Bronchial epithelial cell (primary cell): ENCODE results near the gene KMT2B. TPM values are rescaled to one million over a fixed set of nuclear protein-coding genes. Genes with fewer than 3 reads are reported as not detected.

Experiments
- DNase-seq: peaks from one replicate; pipeline ENCODE4 v3.0.0-alpha.2; 2010; ENCODE audit warnings: low read depth
- FAIRE-seq: peaks from 2 replicates; lab custom pipeline; 2011; peaks lifted over from hg19 to GRCh38; lab: Jason Lieb, UNC
- H3K27me3 ChIP-seq: 2 replicates; pipeline ENCODE4 v1.5.1; 2011; ENCODE audit warnings: low read length; ENCODE audit not compliant: control insufficient read depth, insufficient read depth
- H3K36me3 ChIP-seq: 2 replicates; pipeline ENCODE4 v1.5.1; 2011; ENCODE audit warnings: low read length; ENCODE audit not compliant: control insufficient read depth, insufficient read depth
- H3K4me3 ChIP-seq: 2 replicates; pipeline ENCODE4 v1.5.1; 2011; ENCODE audit warnings: mild to moderate bottlenecking, low read depth, low read length, control low read depth
- total RNA-seq: library from RNA; depleted of rRNA; stranded (reverse); fragments of >200 nt; gene quantifications from 2 replicates; pipeline ENCODE4 v1.2.1, GENCODE V29; 2014
- TF ChIP-seq, protein P1 (sequence below): IDR thresholded peaks from 2 replicates; pipeline ENCODE4 v1.5.1; 2011; ENCODE audit warnings: mild to moderate bottlenecking, moderate library complexity, low read length, control low read depth, inconsistent platforms; ENCODE audit not compliant: insufficient read depth, severe bottlenecking

The KMT2B gene
- total RNA-seq, 1 donor from 2014 or later, result 3.4 TPM

DNA sequence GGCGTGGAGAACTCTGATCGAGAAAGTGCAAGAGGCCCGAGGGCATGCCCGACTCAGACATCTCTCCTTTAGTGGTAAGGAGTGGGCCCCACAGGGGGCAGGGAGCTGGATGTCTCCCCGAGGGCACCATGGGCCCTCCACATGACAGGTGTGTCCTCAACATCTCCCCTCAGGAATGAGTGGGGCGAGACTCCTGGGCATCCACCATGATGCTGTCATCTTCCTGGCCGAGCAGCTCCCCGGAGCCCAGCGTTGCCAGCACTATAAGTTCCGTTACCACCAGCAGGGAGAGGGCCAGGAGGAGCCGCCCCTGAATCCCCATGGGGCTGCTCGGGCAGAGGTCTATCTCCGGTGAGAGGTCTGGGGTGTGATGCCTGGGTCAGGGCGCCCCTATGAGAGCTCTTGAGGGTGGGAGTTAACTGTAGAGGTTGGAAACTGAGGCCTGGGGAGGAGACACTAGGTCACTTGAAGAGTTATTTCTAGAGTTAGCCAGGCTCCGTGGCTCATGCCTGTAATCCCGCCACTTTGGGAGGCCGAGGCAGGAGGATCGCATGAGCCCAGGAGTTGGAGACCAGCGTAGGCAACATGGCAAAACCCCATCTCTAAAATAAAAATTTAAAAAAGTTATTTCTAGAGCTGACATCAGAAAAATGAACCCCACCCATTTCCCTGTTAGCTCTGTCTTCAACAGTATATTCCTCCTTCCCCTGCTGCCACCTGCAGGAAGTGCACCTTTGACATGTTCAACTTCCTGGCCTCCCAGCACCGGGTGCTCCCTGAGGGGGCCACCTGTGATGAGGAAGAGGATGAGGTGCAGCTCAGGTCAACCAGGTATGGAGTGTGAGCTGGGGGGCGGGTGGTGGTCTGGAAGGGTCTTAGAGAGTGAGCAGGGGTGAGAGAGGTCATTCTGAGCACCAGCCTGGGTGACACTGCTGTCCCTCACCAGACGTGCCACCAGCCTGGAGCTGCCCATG lies 19.4 kb downstream of the KMT2B start:
- DNase-seq (no peak), FAIRE-seq (no peak)
- H3K27me3 ChIP-seq, result no peaks in the 10 kb centered on the region
- TF ChIP-seq, protein P1, sequence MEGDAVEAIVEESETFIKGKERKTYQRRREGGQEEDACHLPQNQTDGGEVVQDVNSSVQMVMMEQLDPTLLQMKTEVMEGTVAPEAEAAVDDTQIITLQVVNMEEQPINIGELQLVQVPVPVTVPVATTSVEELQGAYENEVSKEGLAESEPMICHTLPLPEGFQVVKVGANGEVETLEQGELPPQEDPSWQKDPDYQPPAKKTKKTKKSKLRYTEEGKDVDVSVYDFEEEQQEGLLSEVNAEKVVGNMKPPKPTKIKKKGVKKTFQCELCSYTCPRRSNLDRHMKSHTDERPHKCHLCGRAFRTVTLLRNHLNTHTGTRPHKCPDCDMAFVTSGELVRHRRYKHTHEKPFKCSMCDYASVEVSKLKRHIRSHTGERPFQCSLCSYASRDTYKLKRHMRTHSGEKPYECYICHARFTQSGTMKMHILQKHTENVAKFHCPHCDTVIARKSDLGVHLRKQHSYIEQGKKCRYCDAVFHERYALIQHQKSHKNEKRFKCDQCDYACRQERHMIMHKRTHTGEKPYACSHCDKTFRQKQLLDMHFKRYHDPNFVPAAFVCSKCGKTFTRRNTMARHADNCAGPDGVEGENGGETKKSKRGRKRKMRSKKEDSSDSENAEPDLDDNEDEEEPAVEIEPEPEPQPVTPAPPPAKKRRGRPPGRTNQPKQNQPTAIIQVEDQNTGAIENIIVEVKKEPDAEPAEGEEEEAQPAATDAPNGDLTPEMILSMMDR, result peak; percentile 20
- peaks cover 34% of the 10 kb centered on the region for H3K36me3 ChIP-seq
- no peak overlapping the region for H3K4me3 ChIP-seq

DNA sequence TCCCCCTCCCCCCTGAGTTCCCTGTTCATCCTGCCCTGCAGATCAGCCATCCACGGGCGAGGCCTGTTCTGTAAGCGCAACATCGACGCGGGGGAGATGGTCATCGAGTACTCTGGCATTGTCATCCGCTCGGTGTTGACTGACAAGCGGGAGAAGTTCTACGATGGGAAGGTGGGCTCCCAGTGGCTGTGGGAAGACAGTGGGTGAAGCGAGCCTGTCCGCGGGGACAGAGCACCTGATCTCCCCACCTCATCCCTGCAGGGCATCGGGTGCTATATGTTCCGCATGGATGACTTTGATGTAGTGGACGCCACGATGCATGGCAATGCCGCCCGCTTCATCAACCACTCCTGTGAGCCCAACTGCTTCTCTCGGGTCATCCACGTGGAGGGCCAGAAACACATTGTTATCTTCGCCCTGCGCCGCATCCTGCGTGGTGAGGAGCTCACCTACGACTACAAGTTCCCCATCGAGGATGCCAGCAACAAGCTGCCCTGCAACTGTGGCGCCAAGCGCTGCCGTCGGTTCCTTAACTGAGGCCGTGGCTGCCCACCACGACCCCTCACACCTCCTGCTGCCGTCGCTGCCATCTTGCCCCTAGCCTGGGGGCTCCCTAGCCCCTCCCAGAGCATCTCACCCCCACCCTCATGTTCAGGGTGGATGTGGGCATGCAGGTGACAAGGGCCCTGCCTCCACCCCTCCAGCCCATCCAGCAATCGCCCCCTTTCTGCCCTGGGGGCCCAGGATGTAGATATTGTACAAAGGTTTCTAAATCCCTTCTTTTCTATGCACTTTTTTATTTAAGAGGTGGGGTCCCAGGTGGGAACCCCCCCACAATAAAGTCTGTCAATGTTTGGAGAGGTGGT lies 20.5 kb downstream of the KMT2B start:
- no peaks in the 10 kb centered on the region for H3K27me3 ChIP-seq
- FAIRE-seq (no peak), DNase-seq (no peak)
- no peak overlapping the region for H3K4me3 ChIP-seq
- TF ChIP-seq, protein P1, result no peak
- H3K36me3 ChIP-seq, result peaks cover 32% of the 10 kb centered on the region

DNA sequence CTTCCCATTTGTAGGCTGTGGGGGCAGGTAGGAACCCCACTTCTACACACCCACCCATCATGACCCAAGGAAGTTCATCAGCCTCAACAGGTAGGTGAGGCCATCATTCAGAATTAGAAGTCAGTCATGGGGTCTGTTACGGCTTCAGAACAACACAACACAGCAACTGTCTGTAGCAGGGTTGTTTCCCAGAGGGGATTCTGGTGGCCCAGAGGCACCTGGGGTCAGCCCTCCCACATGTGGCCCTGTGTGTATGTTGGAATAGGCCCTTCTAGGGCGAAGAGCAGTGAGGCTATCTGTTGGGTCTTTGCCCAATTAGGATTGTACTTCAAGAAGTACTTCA lies 21.1 kb downstream of the KMT2B start:
- no peak for FAIRE-seq
- Histone ChIP-seq H3K4me3 (no peak overlapping the region), H3K27me3 (no peaks in the 10 kb centered on the region), H3K36me3 (peaks cover 27% of the 10 kb centered on the region)
- TF ChIP-seq, protein P1, result no peak
- DNase-seq, result no peak

DNA sequence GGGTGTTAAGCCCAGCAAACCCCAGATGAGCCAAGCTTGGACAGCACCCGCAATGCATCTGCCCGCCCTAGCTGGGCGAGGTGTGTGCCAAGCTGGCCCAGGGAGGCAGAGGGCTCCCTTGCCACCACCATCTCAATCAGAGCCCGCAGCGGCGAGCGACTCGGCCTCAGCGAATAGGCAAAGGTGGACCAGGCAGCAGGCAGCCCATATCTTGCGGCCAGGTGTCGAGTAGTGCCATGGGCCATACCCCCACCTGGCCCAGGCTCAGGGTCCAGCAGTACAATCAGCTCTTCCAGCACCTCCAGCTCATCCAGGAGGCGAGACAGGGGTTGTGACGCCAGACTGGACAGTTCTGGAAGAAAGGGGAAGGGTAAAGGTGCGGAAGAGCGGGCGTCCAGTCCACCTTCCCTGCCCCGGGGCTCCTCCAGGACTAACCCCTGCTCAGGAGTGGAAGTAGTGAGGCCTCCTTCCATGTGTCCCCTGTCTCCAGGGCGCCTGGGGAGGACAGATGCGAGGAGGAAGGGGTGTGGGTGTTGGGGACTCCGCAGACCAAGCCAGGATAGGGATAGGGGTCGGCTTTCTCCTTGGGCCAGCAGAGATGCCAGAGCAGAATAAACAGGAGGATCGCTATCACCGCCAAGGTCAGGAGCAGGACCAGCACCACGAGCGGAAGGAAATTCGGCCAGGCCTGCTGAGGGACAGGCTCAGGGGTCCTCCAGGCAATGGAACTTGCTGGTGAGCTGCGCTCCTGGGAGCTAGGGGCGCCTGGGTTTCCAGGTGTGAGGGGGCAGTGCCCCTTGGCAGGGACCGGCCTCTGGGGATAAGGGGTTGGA lies 21.7 kb downstream of the KMT2B start:
- Histone ChIP-seq H3K27me3 (no peaks in the 10 kb centered on the region), H3K4me3 (no peak overlapping the region), H3K36me3 (peaks cover 23% of the 10 kb centered on the region)
- TF ChIP-seq, protein P1, result no peak
- DNase-seq, result no peak
- FAIRE-seq, result no peak

DNA sequence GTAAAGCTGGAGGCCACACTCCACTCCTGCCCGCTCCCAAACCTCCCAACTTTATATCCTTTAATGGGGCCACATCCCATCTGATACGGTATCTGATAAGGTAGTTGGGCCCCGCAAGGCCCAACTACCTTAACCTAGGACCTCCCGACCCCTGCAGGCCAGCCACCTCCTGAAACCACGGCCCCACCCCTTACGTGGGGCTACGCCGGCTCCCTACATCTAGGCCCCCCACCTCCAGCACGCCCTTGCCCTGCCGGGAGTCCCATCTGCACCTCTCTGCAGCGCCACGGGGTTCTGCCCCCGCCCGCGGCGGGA lies 22.3 kb downstream of the KMT2B start:
- TF ChIP-seq, protein P1, result no peak
- no peaks in the 10 kb centered on the region for H3K27me3 ChIP-seq
- FAIRE-seq, result no peak
- peaks cover 22% of the 10 kb centered on the region for H3K36me3 ChIP-seq
- no peak for DNase-seq
- H3K4me3 ChIP-seq, result peak overlapping the region; percentile 62
